K562 (cell line): ENCODE data around the gene ANKRD33. TPM values are rescaled to one million over a fixed set of nuclear protein-coding genes. Genes with fewer than 3 reads are reported as not detected.

Experiments
- CCNT2 ChIP-seq: IDR thresholded peaks from 2 replicates; pipeline ENCODE4 v1.6.1; 2011; ENCODE audit warnings: borderline replicate concordance, low read depth, mild to moderate bottlenecking, moderate library complexity, mixed read lengths, low read length; ENCODE audit not compliant: insufficient read length; ENCODE audit errors: extremely low read depth
- CTCF ChIP-seq, 3 experiments: IDR thresholded peaks in 2 of 3; conservative IDR thresholded peaks in 1 of 3; 2 replicates each; pipeline ENCODE4 v1.5.1; 2011 to 2012; ENCODE audit warnings: low read length in 3 of 3, mild to moderate bottlenecking in 3 of 3, control low read depth in 2 of 3, improper control_type of control experiment in 1 of 3, inconsistent platforms in 1 of 3, low read depth in 1 of 3, mixed read lengths in 1 of 3, moderate library complexity in 1 of 3; ENCODE audit not compliant: insufficient read depth in 2 of 3
- E2F4 ChIP-seq: sonication (generic); formaldehyde crosslinking; IDR thresholded peaks from 2 replicates; pipeline ENCODE4 v1.8.0; 2022; ENCODE audit warnings: mild to moderate bottlenecking, low read depth, missing genetic modification reagents
- NCOA4 ChIP-seq: fragments of 450-650 bp; IDR thresholded peaks from 2 replicates; pipeline ENCODE4 v1.6.1; 2018; ENCODE audit warnings: mild to moderate bottlenecking; ENCODE audit not compliant: partially characterized antibody
- SAFB ChIP-seq: fragments of 200-400 bp; formaldehyde crosslinking; IDR thresholded peaks from 2 replicates; pipeline ENCODE4 v1.6.1; 2017; ENCODE audit warnings: low read depth, low read length, borderline replicate concordance
- SMAD1 ChIP-seq: fragments of 150-350 bp; IDR thresholded peaks from 2 replicates; pipeline ENCODE4 v1.6.1; 2014; ENCODE audit warnings: low read length, low read depth; ENCODE audit not compliant: partially characterized antibody
- TAL1 ChIP-seq: fragments of 450-650 bp; IDR thresholded peaks from 2 replicates; pipeline ENCODE4 v1.6.1; 2016; ENCODE audit warnings: mild to moderate bottlenecking
- ZFP36 ChIP-seq: fragments of 150-350 bp; IDR thresholded peaks from 2 replicates; pipeline ENCODE4 v1.6.1; 2018; ENCODE audit warnings: low read length, low read depth; ENCODE audit not compliant: partially characterized antibody
- ZFP91 ChIP-seq: sonication (generic); formaldehyde crosslinking; IDR thresholded peaks from 2 replicates; pipeline ENCODE4 v1.8.0; 2022; ENCODE audit warnings: mild to moderate bottlenecking, missing genetic modification reagents
- ZNF24 ChIP-seq: fragments of 450-650 bp; IDR thresholded peaks from 2 replicates; pipeline ENCODE4 v1.6.1; 2016
- polyA plus RNA-seq, 8 experiments: library from polyadenylated mRNA; depleted of rRNA in 4 of 8; stranded (reverse) in 5 of 8; unstranded in 3 of 8; fragments of >200 nt; fragmentation: Nextera tagmentation in 2 of 8; fragmentation: Illumina TruSeq in 1 of 8; extraction: Ambion mirVana in 2 of 8; extraction: Trizol in 1 of 8; gene quantifications; 2 replicates each; pipeline versions ENCODE4 v1.2.1 to v1.2.3, GENCODE V29; 2011 to 2014; ENCODE audit warnings: inconsistent platforms in 1 of 8, missing spikeins in 1 of 8
- total RNA-seq, 7 experiments: library from RNA; depleted of rRNA in 6 of 7; stranded (reverse); fragments of >200 nt in 6 of 7; fragmentation: Illumina TruSeq in 2 of 7; extraction: Trizol in 2 of 7; gene quantifications; 2 replicates each; pipeline versions ENCODE4 v1.2.1 to v1.2.3, GENCODE V29; 2011 to 2021; ENCODE audit warnings: low replicate concordance in 1 of 7

The ANKRD33 gene
- total and polyA plus RNA-seq, 9 of the 15 experiments (the other 6 are each of a cell fraction or from before 2014, with no cell fraction given), result 0.04 to 0.11 (median 0.07) TPM; not detected in 4

GRCh38 chr12:51926064-51926632 is 38.2 kb downstream of the ANKRD33 start (continued):
- TF ChIP-seq ZFP91 (CRISPR knock-in tag) (no peak), CCNT2 (peak; percentile 40), ZFP36 (no peak), SAFB (no peak), TAL1 (peak; percentile 58; the same call in 1 of the 2 replicates), NCOA4 (no peak), ZNF24 (no peak), CTCF (IDR thresholded peaks at IDR 0.05 in 2 of 3, conservative IDR thresholded peaks at IDR 0.05 in 1 of 3; ENCODE audit: insufficient read depth in 2 of 3, low read depth in 1 of 3, low read length in 3 of 3) (no peak), E2F4 (CRISPR knock-in tag) (no peak), SMAD1 (no peak)
